GM12878 (cell line): ENCODE results near the gene LARGE1. TPM values are rescaled to one million over a fixed set of nuclear protein-coding genes. Genes with fewer than 3 reads are reported as not detected.

Experiments
- ATAC-seq: fragments of 200-7000 bp; cut with Tn5 transposase; 3 replicates; pipeline ENCODE4 v1.9.1; 2020; ENCODE audit warnings: mild to moderate bottlenecking, moderate library complexity
- BruUV-seq: library from RNA; stranded (reverse); fragments of 400-500 nt; replicated peaks from 2 replicates; lab custom pipeline; 2021; lab: Mats Ljungman, UMichigan
- CTCF ChIA-PET: fragments of 300-600 bp; sonication (Branson Sonifier 250); formaldehyde crosslinking; extraction: SDS; loops from one replicate; lab custom pipeline; 2021; ENCODE audit warnings: inconsistent platforms; lab: Yijun Ruan, JAX
- POLR2A ChIA-PET: fragments of 350-600 bp; formaldehyde crosslinking; extraction: SDS; loops from one replicate; lab custom pipeline; 2021; ENCODE audit warnings: inconsistent platforms; lab: Charles Lee
- RAD21 ChIA-PET: fragments of 300-600 bp; sonication (Branson Sonifier 250); formaldehyde crosslinking; loops from one replicate; lab custom pipeline; 2023; ENCODE audit warnings: antibody characterized with exemption; ENCODE audit not compliant: unreplicated experiment; lab: Charles Lee
- SMC1A ChIA-PET: fragments of 300-600 bp; sonication (Branson Sonifier 250); formaldehyde crosslinking; loops from one replicate; lab custom pipeline; 2023; ENCODE audit not compliant: unreplicated experiment, uncharacterized antibody; lab: Charles Lee
- DNase-seq: peaks from one replicate; pipeline ENCODE4 v3.0.0-alpha.2; 2011; ENCODE audit warnings: low read depth, low spot score
- FAIRE-seq: peaks from 3 replicates; lab custom pipeline; 2011; peaks lifted over from hg19 to GRCh38; lab: Jason Lieb, UNC
- H2AFZ ChIP-seq: 2 replicates; pipeline ENCODE4 v1.6.0; 2011; ENCODE audit warnings: low read depth, low read length, control low read depth; ENCODE audit not compliant: control insufficient read depth
- H3K27ac ChIP-seq: 2 replicates; pipeline ENCODE4 v1.5.1; 2011; ENCODE audit warnings: control low read depth; ENCODE audit not compliant: control insufficient read depth, insufficient read depth
- H3K27me3 ChIP-seq, 2 experiments: replicated peaks in 1 of 2; 2 replicates each; pipeline versions ENCODE4 v1.6.0 to v1.6.1; 2011; ENCODE audit warnings: low read length in 1 of 2; ENCODE audit not compliant: control insufficient read depth in 2 of 2, insufficient read depth in 2 of 2
- H3K36me3 ChIP-seq, 2 experiments: 2 replicates each; pipeline ENCODE4 v1.5.1; 2011; ENCODE audit warnings: low read length in 1 of 2; ENCODE audit not compliant: control insufficient read depth in 2 of 2, insufficient read depth in 2 of 2
- H3K4me1 ChIP-seq: 2 replicates; pipeline ENCODE4 v1.6.1; 2011; ENCODE audit warnings: mild to moderate bottlenecking, low read length, moderate library complexity, mixed read lengths; ENCODE audit not compliant: control insufficient read depth, insufficient read depth
- H3K4me2 ChIP-seq: 2 replicates; pipeline ENCODE4 v1.6.0; 2011; ENCODE audit warnings: control low read depth; ENCODE audit not compliant: control insufficient read depth, insufficient read depth
- H3K4me3 ChIP-seq: fragments of 200-600 bp; sonication (generic); 2 replicates; pipeline ENCODE4 v1.5.1; 2016
- H3K79me2 ChIP-seq: 2 replicates; pipeline ENCODE4 v1.6.0; 2011; ENCODE audit warnings: low read length; ENCODE audit not compliant: control insufficient read depth, insufficient read depth
- H3K9ac ChIP-seq: 2 replicates; pipeline ENCODE4 v1.8.0; 2011; ENCODE audit warnings: low read length, control low read depth, mixed read lengths; ENCODE audit not compliant: control insufficient read depth, insufficient read depth
- H3K9me3 ChIP-seq: replicated peaks from 3 replicates; pipeline ENCODE4 v1.5.1; 2011; ENCODE audit warnings: mild to moderate bottlenecking, low read length; ENCODE audit not compliant: control insufficient read depth, insufficient read depth
- H4K20me1 ChIP-seq: 2 replicates; pipeline ENCODE4 v1.6.0; 2011; ENCODE audit not compliant: control insufficient read depth, insufficient read depth
- CHD1 ChIP-seq: IDR thresholded peaks from 2 replicates; pipeline ENCODE4 v1.6.1; 2012; ENCODE audit warnings: low read depth, low read length, improper control_type of control experiment
- IKZF2 ChIP-seq, 2 experiments: fragments of 450-650 bp; IDR thresholded peaks; 2 replicates each; pipeline ENCODE4 v1.6.1; 2017; ENCODE audit warnings: mild to moderate bottlenecking in 2 of 2, moderate library complexity in 2 of 2
- PML ChIP-seq: IDR thresholded peaks from 2 replicates; pipeline ENCODE4 v1.6.1; 2012; ENCODE audit warnings: low read length, inconsistent platforms
- RAD51 ChIP-seq: fragments of 450-650 bp; IDR thresholded peaks from 2 replicates; pipeline ENCODE4 v1.6.1; 2016; ENCODE audit warnings: moderate library complexity, mild to moderate bottlenecking, inconsistent platforms
- SUZ12 ChIP-seq: fragments of 200-600 bp; sonication (generic); IDR thresholded peaks from one replicate; pipeline ENCODE4 v1.6.1; 2018; ENCODE audit warnings: antibody characterized with exemption, mild to moderate bottlenecking; ENCODE audit not compliant: unreplicated experiment
- TCF3 ChIP-seq: IDR thresholded peaks from 2 replicates; pipeline ENCODE4 v1.6.1; 2012; ENCODE audit warnings: low read depth, mild to moderate bottlenecking, low read length, borderline replicate concordance; ENCODE audit not compliant: insufficient read depth
- TCF7 ChIP-seq: IDR thresholded peaks from 2 replicates; pipeline ENCODE4 v1.6.1; 2014; ENCODE audit warnings: antibody characterized with exemption, borderline replicate concordance
- WGBS: methylation state at CpG from one replicate; pipeline ENCODE4 v1.1.6; 2016; ENCODE audit warnings: low lambda C conversion rate; ENCODE audit not compliant: insufficient replicate concordance, insufficient coverage; ENCODE audit errors: missing lambda C conversion rate; 5-methylcytosine and 5-hydroxymethylcytosine counted together
- in situ Hi-C: fragments of 300-500 bp; cut with MboI; formaldehyde crosslinking; loops from 9 replicates; pipeline ENCODE4 v1.14.3; 2018; ENCODE audit warnings: mixed read lengths
- intact Hi-C: fragments of 100-400 bp; cut with micrococcal nuclease; formaldehyde crosslinking; loops from one replicate; pipeline ENCODE4 v1.14.2; 2022; ENCODE audit not compliant: unreplicated experiment
- polyA plus RNA-seq, 11 experiments: library from polyadenylated mRNA; depleted of rRNA in 4 of 11; unstranded in 6 of 11; stranded (reverse) in 5 of 11; fragments of >200 nt; fragmentation: Nextera tagmentation in 4 of 11; fragmentation: Illumina TruSeq in 1 of 11; extraction: Ambion mirVana in 4 of 11; extraction: Trizol in 1 of 11; gene quantifications; 1 replicate in 1 of 11; 2 replicates in 10 of 11; pipeline versions ENCODE4 v1.2.1 to v1.2.3, GENCODE V29; 2011 to 2016; ENCODE audit warnings: inconsistent platforms in 2 of 11, missing spikeins in 2 of 11, low read depth in 1 of 11
- total RNA-seq, 4 experiments: library from RNA; depleted of rRNA in 3 of 4; stranded (reverse); fragments of >200 nt in 3 of 4; fragmentation: Illumina TruSeq in 1 of 4; extraction: Trizol in 1 of 4; gene quantifications; 2 replicates each; pipeline versions ENCODE4 v1.2.1 to v1.2.3, GENCODE V29; 2013 to 2021
- TF ChIP-seq, protein P1 (sequence below): fragments of 450-650 bp; IDR thresholded peaks from 2 replicates; pipeline ENCODE4 v1.6.1; 2014; ENCODE audit warnings: mild to moderate bottlenecking

Gene LARGE1
- total and polyA plus RNA-seq, 10 of the 15 experiments (the other 5 are each of a cell fraction or from before 2014, with no cell fraction given), result 3.2 to 41.4 (median 17.3) TPM

GRCh38 chr22:33331017-33331416 lies 589.3 kb downstream of the LARGE1 start:
- TF ChIP-seq SUZ12, result no peak
- no peak for TF ChIP-seq TCF7
- no peak for TF ChIP-seq PML
- no peak for TF ChIP-seq TCF3
- TF ChIP-seq IKZF2 (IDR thresholded peaks at IDR 0.05), result no peak
- no peak for TF ChIP-seq RAD51
- TF ChIP-seq CHD1, result no peak
- TF ChIP-seq, protein P1, sequence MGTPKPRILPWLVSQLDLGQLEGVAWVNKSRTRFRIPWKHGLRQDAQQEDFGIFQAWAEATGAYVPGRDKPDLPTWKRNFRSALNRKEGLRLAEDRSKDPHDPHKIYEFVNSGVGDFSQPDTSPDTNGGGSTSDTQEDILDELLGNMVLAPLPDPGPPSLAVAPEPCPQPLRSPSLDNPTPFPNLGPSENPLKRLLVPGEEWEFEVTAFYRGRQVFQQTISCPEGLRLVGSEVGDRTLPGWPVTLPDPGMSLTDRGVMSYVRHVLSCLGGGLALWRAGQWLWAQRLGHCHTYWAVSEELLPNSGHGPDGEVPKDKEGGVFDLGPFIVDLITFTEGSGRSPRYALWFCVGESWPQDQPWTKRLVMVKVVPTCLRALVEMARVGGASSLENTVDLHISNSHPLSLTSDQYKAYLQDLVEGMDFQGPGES, result no peak
- no peak for ATAC-seq
- H3K36me3 ChIP-seq, result no peaks in the 10 kb centered on the region
- no peak overlapping the region for H3K4me3 ChIP-seq
- H2AFZ ChIP-seq, result no peak overlapping the region
- H3K4me1 ChIP-seq, result peaks cover 7% of the 10 kb centered on the region
- no peak overlapping the region for H3K27ac ChIP-seq
- ChIA-PET SMC1A (interaction anchor here (1.3 kb wide), 1 partner anchor 21 kb away, joined by 3 read pairs; no protein-coding TSS in a partner anchor), RAD21 (no interaction called here), POLR2A (no interaction called here), CTCF (interaction anchor here (0.6 kb wide), 1 partner anchor 12 kb away, joined by 3 read pairs; no protein-coding TSS in a partner anchor)
- H3K4me2 ChIP-seq, result no peak overlapping the region
- no peak for DNase-seq
- no peak overlapping the region for H3K9ac ChIP-seq
- no peaks in the 10 kb centered on the region for H3K79me2 ChIP-seq
- intact Hi-C loops (no loop called here), in situ Hi-C loops (no loop called here)
- H4K20me1 ChIP-seq, result no peaks in the 10 kb centered on the region
- BruUV-seq, result no TSS peak
- WGBS, result 100% methylated on average over 1 of the region's 1 CpG
- H3K27me3 ChIP-seq, result no peaks in the 10 kb centered on the region
- FAIRE-seq, result no peak
- H3K9me3 ChIP-seq, result no peaks in the 10 kb centered on the region; the same call in 2 of the 3 replicates
